ENCODE data around the gene RAB6B.

Gene RAB6B

DNA sequence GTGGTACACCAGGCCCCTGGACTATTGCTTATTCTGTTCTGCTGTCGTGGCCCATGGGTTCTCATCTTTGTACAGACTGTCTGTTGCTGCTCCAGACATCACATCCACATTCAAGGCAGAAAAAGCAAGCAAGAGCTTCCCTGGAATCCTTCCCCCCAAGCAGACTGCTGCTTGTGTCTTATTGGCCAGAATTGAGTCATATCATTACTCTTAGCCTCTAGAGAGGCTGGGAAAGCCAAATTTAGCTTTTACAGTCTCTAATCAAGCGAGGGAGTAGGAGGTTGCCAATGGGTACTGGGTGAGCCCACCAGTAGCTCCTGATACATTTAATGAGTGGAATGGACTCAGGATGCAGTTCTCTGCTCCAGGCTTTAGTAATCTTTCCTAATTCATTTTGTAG lies 39.4 kb downstream of the RAB6B start:
- no peak for DNase-seq (ENCODE audit: low read depth)

DNA sequence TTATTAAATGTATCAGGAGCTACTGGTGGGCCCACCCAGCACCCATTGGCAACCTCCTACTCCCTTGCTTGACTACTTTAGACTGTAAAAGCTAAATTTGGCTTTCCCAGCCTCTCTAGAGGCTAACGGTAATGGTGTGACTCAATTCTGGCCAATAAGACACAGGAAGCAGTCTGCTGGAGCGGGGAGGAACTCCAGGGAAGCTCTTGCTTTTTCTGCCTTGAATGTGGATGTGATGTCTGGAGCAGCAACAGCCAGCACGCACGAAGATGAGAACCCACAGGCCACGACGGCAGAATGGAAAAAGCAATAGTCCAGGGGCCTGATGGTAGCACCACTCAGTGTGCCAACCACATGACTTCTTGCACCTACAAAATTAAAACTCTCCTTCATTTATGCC lies 39.9 kb downstream of the RAB6B start:
- no peak for DNase-seq (ENCODE audit: low read depth)

DNA sequence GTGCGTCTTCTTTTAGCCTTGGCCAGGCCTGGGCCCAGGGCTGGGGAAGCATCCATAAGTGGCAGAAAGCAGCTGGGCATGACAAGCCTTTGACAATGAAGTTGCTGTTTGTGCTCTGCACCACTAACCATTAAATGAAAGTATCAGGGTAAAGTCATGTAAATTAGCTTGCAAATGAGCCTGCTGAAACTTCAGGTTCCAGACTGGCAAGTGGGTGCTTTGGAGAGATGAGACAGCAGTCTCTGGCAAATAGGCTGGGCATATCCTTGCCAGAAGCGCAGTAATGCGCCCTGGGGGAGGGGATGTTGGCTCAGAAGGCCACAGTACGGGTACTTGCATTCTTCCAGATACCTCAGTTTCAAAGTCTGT lies 40.7 kb downstream of the RAB6B start:
- no peak for DNase-seq (ENCODE audit: low read depth)

DNA sequence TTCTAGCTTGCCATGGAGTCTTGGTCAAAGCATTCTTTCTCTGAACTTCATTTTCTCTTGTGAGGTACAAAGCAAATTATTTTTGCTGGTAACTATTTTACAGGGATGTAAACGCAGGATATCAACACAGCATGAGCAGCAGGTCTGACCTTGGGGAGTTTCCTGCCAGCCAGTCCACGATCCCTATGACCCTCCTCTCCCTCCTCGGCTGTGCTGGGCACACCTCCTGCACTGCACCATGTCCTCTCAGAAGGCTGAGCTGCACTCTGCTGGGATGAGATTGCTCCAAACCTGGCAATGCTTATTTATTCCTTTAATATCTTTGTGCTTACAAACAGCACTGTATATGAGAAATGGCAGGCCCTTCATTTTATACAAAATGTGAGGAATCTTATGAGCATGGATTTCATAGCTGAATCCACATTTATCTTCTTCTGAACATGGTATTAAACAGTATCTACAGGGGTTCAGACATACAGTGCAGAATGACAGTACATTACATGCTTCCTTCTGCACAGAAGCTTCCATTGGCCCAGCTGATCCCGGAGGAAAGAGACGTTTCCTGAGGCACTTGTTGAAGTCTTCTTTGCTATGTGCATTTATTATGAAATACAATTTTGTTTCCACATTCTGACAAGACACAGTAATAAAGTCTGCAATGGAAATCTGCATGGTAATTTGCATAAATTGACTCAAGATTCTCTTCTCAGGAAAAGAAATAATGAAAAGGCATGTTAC lies 41.2 kb downstream of the RAB6B start:
- DNase-seq (ENCODE audit: low read depth): no peak

DNA sequence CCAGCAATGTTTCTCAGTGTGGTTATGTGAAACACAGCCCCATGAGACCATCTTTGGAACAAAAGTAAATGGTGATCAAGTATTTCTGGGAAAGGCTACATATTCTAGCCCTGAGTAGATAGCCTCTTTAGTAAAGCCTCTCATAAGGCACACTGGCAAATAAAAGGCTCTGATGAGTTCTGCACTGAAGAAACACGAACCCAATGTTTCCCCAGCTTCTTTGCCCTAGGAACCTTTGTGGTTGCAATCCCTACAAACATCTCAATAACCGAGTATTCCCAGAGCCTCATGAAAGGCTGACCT lies 41.8 kb downstream of the RAB6B start:
- DNase-seq (ENCODE audit: low read depth): no peak

DNA sequence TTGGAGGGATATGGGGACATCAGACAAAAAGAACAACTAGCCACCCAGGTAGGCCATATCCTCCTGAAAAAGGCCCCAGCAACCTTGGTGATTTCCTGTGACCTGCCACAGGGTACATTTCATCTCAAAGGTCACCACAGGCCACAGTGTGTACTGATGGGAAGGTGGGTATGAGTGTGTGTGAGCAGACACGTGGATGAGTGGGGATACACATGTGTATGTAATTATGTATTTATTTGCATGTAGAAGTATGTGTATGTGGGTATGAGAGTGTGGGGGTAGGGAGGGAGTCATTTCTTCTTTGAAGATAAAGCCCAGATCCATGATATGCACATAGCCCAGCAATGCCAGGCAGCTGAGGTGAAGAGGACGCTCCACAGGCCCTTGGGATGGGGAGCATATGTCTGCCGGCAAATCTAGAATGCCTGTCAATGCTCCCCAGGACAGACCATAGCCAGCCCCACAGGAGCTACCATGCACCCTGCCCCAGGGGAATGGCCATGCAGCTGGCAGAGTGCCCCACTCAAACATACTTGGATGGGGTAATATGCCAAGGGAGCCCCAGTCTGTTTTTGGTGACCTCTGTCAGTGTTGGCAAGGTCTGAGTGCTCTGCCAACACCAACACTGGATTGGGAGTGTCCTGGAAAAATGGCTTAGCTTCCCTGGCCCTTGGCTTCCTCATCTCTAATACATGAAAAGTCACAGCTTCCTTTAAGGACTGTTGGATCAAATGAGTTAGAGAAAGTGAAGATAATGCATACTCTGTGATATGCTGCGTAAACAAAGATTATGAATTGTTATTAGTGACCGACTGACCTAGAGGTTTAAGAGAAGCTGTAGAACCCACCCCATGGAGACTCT lies 42.4 kb downstream of the RAB6B start:
- no peak for DNase-seq (ENCODE audit: low read depth)

DNA sequence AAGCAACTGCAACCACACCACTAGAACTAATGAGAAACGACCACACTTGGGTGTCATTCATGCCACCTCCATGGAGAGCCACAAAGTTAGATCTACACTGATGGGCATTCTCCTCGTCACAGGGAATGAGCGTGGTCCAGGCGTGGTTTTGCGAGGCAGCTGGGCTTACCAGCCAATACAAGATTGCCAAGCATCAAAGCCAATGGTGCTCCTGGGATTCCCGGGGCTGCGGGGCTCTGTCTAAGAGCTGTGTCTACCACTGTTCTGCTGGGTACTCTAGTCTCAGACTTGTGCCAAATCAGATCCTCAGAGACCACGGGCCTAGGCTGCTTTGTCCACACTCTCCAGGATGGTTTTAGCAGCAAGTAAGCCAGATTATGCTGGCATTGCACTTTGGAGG lies 43.8 kb downstream of the RAB6B start:
- DNase-seq (ENCODE audit: low read depth): no peak

DNA sequence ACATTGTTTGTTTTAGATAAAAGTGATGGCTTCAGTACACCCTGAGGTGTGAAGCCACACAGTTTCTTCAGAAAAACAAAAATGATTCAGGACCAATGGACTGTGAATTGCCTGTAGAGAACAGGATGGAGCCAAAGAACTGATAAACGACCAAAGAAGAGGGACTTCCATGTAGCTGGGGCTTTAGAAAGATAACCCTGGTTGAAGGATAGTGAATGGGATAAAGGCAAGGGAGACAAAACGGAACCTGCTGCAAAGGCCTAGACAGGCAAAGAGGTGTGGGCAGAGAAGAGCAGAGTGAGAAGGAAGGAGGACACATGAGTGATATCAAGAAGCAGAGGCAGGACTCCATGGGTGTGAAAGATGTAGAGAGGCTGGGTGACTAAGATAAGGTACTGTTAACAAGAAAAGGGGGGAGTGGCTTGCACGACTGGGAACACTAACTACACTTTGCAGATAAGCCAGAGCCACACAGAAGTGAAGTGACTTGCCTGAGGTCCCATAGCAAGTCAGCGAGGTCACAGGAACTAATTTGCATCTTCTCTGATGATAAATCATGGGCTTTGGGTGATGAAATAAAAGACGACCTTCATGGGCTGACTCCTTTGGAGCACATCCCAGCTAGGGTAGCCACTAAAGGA lies 44.3 kb downstream of the RAB6B start:
- no peak for DNase-seq (ENCODE audit: low read depth)

DNA sequence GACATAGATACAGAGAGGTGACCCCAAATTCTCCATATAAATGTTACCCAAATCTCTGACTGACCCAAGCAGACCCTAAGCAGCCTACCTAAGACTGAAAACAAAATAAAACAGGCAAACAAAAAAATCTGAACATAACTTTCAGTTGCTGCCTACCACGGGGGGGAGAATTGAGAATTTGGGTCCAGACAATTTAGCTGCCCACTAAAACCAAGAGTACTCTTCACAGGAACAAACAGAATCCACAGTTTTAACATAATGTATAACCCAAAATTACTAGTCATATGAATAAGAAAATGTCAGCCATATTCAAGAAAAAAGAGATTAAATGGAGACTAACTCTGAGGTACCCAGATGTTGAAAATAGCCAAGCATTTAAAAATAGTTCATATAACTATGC lies 45.6 kb downstream of the RAB6B start:
- no peak for DNase-seq (ENCODE audit: low read depth)

DNA sequence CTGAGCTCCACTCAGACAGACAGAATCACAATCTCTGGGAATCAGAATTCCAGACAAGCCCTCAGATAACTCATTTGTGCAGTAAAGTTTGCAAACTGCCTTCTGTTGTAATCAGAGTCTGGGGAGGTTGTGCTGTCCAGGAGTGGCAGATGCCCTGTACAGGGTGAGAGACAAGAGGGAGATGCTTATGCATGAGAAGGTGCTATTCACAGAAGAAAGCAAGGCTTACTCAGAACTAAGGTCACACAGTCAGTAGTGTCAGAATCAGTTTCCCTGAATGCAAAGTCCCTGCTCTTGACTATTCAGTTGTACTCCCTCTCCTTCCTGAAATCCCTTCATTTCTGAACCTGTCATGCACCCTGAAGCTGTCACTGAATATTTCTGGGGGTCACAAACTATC lies 46.3 kb downstream of the RAB6B start:
- no peak for DNase-seq (ENCODE audit: low read depth)

DNA sequence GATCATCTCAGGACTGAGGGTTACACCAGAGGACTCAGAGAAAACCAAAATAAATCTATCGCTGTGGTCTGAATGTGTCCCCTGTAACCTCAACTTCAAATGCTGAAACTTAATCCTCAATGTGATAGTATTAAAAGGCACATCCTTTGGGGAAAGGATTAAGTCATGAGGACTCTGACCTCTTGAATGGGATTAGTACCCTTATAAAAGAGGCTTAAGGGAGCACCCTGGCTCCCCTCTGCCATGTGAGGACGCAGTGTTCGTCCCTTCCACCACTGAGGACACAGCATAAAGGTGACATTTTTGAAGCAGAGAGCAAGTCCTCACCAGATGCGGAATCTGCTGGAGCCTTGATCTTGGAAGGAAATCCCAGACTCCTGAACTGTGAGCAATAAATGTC lies 50.6 kb downstream of the RAB6B start:
- DNase-seq (ENCODE audit: low read depth): no peak

DNA sequence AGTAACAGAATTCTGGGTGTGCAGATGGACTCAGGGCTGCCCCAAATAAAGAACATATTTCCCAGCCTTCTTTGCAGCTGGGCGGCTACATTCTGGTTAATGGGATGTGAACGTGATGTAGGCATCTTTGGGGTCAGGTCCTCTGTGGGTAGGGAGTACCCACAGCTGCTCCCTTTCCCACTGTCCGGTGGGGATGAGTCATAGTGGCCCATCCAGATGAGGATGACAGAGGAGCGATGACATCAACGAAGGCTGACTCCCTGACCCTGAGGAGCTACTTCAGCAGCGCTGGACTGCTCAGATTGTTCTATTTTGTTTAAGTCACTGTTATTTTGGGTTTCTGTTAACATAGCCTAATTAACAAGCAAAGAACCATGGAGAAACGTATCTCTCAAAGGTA lies 52.0 kb downstream of the RAB6B start:
- DNase-seq (ENCODE audit: low read depth): no peak

DNA sequence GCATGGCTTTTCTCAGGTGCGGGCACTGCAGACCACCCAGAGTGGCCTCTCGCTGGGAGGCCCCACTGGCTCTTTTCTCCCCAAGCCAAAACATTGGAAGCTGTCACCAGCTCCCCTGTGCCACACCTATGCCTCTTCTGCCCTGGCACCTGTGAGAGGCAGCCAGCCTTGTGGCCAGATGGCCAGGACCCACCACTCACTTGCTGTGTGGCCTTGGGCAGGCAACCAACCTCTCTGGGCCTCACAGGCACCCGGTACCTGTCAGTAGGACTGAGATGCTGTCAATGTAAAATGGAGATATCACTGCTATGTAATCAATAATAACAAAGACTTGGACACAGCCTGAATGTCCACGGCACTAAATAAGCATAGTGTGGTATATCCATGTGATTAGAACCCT lies 53.5 kb downstream of the RAB6B start:
- DNase-seq (ENCODE audit: low read depth): no peak

DNA sequence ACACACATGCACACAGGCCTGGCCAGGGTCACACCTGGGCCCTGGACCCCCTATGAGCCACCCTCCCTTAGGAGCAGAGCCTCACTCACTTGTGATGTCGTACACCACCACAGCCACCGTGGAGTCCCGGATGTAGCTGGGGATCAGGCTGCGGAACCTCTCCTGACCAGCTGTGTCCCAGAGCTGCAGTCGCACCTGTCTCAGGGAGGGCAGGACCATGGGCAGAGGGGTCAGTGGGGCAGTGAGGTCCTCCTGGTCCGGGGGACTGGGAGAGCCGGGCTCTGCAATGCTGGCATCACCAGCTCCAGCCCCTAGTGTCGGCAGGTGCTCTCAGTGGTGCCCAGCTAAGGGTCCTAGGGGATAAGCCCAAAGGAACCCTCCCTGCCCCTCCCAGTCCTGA lies 54.5 kb downstream of the RAB6B start:
- DNase-seq (ENCODE audit: low read depth): no peak

DNA sequence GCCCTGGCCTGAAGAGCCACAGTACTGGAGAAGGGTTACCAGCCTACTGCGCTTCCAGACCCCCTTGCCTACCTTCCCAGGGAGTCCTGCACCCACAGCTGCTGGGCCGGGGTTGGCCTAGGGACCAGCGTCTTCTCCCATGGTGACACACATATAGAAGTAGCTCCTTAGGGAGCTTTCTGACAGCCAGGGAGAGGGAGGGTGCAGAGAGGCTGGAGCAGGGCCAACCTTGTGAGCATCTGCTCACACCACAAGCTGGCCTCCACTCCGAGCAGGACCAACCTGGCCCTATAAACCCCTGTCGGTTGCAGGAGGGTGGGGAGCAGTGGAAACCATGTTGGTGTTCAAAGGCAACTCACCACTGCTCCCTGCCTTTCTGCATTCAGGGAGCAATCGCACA lies 54.9 kb downstream of the RAB6B start:
- DNase-seq (ENCODE audit: low read depth): no peak

DNA sequence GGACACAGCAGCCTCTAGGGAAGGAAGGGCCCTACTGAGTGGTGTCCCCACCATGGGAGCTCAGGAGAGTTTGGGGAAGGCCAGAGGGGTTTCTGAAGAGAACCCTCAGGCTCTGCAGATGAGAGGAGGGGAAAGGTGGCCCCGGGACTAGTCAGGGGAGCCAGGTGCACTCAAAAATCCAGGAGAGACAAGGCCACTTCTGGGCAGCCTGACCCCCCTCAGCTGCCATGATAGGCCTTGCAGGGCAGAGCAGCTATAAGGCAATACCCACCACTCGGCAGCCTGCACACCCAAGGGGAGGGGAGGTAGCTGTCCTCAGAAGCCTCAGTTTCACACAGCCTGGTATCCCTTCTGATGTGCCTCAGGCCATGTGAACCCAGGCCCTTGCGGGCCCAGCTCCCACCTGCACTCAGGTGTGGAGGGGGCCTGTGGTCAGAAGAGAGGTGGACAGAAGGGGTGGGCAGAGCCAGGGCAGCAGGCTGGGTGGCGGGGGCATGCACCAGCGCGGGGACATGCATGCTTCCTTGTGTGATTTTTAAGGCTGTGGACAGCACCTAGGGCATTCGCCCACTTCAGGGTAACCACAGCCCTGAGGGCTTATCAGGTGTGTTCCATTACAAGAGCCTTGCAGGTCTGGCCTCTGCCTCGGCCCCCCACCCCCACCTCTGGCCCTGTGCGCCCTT lies 55.5 kb downstream of the RAB6B start:
- DNase-seq (ENCODE audit: low read depth): no peak

DNA sequence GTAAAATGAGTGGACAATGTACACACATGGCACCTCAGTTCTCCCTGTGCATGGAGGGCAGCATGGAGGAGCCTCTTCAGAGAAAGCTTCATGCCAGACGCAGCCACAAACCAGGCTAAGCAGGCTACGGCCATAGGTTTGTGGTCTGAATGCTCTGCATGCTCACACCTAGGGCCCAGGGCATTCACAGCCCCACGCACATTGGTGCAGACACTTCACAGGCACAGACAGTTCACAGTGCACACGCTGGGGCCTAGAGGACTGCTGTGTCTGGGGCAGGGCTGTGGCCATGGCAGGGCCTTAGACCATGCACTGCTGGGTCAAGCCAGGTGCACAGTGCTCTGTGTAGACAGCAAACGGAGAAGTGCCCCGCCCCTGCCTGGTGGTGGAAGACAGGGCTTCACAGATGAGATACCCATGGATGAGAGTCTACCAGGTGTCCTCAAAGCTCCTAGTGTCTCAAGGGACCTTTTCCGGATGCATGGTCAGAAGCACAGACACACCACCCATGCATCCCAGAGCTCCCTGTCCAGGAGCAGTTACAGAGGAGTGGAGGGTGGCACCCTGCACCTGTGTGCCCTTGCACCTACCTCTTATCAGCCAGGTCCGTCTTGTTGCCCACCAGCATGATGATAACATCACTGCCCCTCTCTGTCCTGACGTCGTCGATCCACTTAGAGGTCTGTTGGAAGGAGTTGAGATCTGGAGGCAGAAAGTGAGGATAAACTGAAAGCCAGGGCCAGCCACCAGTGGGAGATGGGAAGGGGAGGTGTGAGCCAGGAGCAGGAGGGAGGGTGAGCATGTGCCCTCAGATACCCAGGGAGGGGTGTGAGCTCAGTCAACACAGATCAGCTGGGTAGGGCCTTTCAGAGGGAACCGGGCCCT lies 56.5 kb downstream of the RAB6B start:
- no peak for DNase-seq (ENCODE audit: low read depth)

DNA sequence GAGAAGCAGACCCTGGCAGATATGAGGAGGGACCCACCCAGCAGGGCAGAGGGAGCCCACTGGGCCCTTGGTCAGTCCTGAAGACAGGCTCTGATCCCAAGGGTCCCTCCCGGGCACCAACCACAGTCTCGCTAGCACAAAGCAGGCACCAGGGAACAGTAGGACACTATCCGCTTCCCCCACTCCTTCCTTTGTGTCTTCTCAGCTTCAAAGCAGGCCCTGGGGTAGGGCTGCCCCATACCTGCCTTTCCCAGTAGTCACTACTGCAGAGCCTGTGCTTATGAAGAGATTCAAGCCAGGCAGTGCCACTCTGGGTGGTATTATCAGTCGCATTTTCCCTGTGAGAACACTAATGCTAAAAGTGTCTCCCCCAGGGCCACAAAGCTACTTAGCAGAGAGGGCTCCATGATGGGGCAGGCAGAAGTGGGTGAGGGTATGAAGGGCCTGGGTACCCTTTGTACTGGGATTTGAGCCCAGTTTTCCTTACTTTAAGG lies 57.3 kb downstream of the RAB6B start:
- no peak for DNase-seq (ENCODE audit: low read depth)

DNA sequence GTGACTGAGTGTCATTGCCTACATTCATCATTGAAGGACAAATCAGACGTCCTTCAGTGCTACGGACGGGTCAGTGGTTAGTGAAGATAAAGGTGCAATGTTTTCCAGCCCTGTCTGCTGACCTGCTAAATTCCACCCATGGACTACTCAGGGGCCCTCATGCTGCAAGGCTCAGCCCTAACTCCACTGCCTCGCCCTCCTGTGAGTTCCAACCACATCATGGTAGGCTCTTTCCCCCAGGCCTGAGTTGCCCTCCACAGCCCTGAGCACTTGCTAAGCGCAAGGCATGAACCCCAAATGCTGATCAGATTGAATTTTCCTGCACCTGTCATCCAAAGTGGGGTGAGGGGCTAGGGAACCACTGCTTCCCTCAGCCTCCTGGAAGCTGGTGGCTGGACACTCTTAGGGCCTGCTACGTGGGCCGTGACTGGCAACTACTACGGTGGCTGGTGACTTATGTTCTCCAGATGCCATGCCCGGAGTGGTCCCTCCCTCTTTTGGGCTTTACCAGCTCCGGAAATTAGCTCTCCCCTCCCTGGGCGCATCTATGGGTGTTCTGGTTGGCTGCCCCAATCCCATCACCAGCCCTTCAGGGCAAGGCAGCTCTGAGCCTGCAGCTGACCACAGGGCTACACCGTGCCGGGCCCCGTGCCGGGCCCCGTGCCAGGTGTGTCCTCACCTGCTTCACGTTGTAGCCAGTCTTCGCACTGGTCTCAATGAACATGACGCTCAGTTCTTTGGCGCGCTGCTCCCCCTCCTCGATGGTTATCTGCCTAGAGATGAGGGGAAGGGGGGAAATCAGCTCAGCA lies 58.0 kb downstream of the RAB6B start:
- no peak for DNase-seq (ENCODE audit: low read depth)

DNA sequence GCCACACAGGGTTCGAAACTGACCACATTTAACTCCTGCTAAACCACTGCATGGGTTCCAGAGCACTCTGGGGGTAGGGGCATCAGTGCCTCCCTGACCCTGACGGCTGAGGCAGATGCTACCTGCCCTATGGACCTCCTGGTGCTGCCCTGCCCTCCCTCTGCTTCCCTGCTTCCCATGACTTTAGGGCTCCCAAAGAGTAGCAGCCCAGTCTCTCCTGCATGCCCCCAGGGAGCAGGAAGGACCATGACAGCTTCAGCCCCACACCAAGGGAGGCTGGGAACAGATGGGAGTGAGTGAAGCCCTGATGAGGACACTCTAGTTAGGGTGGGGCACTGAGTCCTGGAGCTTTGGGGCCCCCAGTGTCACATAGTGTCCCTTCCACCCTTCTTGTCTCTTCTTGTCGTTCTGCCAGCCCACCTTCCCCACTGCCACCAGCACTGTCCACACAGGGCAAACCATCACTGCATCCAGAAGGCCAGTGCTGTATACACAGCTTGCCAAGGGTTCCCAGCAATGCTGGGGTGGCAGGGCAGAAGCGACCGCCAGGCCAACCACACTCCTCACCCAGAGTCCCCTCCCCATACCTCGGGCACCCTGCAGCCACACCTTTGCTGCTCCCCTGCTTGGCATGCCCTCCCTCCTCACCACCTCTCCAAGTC lies 59.1 kb downstream of the RAB6B start:
- no peak for DNase-seq (ENCODE audit: low read depth)

Data from GM04504 (cell line).